ENCODE data around the gene CCR5AS.

Gene CCR5AS

DNA sequence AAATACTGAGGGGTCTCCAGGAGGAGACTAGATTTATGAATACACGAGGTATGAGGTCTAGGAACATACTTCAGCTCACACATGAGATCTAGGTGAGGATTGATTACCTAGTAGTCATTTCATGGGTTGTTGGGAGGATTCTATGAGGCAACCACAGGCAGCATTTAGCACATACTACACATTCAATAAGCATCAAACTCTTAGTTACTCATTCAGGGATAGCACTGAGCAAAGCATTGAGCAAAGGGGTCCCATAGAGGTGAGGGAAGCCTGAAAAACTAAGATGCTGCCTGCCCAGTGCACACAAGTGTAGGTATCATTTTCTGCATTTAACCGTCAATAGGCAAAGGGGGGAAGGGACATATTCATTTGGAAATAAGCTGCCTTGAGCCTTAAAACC lies 31.6 kb downstream of the CCR5AS start:
- no peak for DNase-seq

GRCh38 chr3:46374755-46375154 lies 32.1 kb downstream of the CCR5AS start:
- no peak for DNase-seq

DNA sequence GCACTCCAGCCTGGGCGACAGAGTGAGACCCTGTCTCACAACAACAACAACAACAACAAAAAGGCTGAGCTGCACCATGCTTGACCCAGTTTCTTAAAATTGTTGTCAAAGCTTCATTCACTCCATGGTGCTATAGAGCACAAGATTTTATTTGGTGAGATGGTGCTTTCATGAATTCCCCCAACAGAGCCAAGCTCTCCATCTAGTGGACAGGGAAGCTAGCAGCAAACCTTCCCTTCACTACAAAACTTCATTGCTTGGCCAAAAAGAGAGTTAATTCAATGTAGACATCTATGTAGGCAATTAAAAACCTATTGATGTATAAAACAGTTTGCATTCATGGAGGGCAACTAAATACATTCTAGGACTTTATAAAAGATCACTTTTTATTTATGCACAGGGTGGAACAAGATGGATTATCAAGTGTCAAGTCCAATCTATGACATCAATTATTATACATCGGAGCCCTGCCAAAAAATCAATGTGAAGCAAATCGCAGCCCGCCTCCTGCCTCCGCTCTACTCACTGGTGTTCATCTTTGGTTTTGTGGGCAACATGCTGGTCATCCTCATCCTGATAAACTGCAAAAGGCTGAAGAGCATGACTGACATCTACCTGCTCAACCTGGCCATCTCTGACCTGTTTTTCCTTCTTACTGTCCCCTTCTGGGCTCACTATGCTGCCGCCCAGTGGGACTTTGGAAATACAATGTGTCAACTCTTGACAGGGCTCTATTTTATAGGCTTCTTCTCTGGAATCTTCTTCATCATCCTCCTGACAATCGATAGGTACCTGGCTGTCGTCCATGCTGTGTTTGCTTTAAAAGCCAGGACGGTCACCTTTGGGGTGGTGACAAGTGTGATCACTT lies 34.1 kb downstream of the CCR5AS start:
- no peak for DNase-seq

DNA sequence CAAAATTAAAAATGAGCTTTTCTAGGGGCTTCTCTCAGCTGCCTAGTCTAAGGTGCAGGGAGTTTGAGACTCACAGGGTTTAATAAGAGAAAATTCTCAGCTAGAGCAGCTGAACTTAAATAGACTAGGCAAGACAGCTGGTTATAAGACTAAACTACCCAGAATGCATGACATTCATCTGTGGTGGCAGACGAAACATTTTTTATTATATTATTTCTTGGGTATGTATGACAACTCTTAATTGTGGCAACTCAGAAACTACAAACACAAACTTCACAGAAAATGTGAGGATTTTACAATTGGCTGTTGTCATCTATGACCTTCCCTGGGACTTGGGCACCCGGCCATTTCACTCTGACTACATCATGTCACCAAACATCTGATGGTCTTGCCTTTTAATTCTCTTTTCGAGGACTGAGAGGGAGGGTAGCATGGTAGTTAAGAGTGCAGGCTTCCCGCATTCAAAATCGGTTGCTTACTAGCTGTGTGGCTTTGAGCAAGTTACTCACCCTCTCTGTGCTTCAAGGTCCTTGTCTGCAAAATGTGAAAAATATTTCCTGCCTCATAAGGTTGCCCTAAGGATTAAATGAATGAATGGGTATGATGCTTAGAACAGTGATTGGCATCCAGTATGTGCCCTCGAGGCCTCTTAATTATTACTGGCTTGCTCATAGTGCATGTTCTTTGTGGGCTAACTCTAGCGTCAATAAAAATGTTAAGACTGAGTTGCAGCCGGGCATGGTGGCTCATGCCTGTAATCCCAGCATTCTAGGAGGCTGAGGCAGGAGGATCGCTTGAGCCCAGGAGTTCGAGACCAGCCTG lies 35.1 kb downstream of the CCR5AS start:
- no peak for DNase-seq

DNA sequence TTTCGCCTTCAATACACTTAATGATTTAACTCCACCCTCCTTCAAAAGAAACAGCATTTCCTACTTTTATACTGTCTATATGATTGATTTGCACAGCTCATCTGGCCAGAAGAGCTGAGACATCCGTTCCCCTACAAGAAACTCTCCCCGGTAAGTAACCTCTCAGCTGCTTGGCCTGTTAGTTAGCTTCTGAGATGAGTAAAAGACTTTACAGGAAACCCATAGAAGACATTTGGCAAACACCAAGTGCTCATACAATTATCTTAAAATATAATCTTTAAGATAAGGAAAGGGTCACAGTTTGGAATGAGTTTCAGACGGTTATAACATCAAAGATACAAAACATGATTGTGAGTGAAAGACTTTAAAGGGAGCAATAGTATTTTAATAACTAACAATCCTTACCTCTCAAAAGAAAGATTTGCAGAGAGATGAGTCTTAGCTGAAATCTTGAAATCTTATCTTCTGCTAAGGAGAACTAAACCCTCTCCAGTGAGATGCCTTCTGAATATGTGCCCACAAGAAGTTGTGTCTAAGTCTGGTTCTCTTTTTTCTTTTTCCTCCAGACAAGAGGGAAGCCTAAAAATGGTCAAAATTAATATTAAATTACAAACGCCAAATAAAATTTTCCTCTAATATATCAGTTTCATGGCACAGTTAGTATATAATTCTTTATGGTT lies 35.9 kb downstream of the CCR5AS start, which contains the start of gene CCR5:
Gene CCR5, plus strand, starts transcription at position 108 of the 680 bp plus-strand sequence. CDS start 1,957 bp downstream, outside the sequence.
- no peak for DNase-seq

DNA sequence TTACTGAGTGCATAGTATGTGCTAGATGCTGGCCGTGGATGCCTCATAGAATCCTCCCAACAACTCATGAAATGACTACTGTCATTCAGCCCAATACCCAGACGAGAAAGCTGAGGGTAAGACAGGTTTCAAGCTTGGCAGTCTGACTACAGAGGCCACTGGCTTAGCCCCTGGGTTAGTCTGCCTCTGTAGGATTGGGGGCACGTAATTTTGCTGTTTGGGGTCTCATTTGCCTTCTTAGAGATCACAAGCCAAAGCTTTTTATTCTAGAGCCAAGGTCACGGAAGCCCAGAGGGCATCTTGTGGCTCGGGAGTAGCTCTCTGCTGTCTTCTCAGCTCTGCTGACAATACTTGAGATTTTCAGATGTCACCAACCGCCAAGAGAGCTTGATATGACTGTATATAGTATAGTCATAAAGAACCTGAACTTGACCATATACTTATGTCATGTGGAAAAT lies 37.2 kb downstream of the CCR5AS start:
- no peak for DNase-seq

DNA sequence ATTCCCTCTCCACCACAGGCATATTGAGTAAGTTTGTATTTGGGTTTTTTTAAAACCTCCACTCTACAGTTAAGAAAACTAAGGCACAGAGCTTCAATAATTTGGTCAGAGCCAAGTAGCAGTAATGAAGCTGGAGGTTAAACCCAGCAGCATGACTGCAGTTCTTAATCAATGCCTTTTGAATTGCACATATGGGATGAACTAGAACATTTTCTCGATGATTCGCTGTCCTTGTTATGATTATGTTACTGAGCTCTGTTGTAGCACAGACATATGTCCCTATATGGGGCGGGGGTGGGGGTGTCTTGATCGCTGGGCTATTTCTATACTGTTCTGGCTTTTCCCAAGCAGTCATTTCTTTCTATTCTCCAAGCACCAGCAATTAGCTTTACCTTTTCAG lies 37.7 kb downstream of the CCR5AS start:
- DNase-seq, result no peak

GRCh38 chr3:46368569-46368968 lies 38.3 kb downstream of the CCR5AS start:
- DNase-seq, result no peak

- DNase-seq, result no peak
These were observed 39.1 kb downstream of the CCR5AS start for GRCh38 chr3:46367811-46368210.

DNA sequence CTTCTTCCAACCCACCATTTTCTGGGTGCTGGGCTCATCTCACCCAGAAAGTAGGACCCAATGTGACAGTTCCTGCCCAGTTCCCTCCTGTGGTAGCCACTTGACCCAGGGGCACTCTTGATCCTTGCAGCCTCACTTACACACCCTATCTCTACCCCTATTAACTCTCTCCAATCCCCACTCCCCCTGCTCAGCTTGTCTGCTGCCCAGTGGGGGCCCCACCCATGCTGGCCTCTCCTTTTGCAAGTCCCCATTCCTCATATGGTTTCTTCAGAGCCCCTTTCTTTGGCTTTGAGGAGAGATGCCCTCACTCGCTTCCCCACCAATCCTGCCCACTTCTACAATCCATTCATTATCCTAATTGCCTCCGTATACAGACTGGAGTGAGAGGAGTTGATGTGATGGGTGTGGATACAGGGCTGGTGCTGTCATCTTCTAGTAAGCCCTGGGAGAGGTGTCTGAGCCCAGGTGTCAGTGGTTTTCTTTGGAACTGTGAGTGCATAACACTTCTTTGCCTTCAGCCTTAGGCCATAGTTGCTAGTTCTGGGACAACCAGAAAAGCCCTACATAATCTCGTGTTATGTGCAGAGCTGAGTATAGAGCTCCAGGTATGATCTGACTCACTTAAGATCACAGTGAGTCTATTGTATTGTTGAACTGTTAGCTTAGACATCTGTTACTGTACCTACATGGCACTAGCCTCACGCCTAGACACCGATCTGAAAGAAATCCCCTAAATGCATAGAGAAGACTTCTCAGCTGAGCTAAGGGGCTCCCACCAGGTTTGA lies 40.9 kb downstream of the CCR5AS start:
- no peak for DNase-seq

GRCh38 chr3:46365041-46365440 lies 41.8 kb downstream of the CCR5AS start:
- DNase-seq, result no peak

DNA sequence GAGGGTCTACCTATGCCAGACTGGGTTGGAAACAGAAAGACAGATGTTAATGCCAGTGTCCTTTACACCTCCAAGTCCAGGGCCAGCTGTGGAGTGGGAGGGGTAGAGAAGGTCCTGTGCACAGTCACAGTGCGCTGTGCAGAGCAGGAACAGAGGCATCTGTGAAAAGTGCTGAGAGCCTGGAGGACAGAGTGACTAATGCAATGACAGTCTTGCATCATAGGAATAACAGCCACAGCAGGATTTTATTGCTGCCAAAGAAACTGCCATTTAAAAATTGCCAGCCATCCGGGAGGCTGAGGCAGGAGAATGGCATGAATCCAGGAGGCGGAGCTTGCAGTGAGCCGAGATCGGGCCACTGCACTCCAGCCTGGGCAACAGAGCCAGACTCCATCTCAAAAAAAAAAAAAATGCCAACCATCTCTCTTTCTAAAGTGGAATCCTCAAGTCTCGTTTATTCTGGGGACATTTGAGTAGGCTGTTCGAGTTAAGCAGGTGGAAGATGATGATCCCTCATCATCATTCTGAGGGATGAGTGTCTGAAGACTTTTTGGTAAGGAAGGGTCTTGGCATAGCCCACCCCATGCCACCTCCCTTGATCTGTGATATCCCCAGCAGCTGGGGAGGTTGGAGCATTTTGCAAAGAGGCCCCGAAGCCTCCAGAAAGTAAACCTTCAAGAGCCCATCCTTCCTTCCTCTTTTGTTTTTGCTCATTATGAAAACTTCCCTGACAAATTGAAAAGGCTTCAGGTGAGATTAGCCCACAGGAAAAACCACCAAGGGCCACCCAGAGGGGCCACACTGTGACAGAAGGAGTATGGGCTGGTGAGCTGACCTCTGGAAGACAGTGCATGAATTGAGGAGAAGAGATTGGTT lies 45.2 kb downstream of the CCR5AS start:
- no peak for DNase-seq

DNA sequence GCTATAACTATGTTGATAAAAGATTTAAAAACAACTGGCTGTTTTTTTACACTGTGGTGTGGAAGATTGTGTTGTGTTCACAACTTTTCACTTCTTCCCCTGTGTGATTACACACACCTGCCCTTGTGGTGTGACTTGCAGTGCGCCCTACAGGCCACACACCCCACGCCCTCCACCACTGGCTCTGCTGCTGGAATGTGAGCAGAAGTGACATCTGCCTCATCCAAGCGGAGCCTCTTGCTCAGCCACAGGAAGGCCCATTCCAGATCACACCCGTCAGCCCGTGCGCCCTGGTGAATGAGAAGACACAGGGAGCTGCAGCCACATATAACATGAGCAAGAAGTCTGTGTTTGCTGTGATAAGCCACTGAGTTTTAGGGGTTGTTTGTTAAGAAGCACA lies 46.0 kb downstream of the CCR5AS start:
- no peak for DNase-seq

DNA sequence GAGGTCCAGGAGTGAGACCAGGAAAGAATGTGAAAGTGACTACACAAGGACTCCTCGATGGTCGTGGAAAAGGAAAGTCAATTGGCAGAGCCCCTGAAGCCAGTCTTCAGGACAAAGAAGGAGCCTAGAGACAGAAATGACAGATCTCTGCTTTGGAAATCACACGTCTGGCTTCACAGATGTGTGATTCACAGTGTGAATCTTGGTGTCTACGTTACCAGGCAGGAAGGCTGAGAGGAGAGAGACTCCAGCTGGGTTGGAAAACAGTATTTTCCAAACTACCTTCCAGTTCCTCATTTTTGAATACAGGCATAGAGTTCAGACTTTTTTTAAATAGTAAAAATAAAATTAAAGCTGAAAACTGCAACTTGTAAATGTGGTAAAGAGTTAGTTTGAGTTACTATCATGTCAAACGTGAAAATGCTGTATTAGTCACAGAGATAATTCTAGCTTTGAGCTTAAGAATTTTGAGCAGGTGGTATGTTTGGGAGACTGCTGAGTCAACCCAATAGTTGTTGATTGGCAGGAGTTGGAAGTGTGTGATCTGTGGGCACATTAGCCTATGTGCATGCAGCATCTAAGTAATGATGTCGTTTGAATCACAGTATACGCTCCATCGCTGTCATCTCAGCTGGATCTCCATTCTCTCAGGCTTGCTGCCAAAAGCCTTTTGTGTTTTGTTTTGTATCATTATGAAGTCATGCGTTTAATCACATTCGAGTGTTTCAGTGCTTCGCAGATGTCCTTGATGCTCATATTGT lies 47.0 kb downstream of the CCR5AS start:
- DNase-seq, result peak; percentile 48

- no peak for DNase-seq
These were observed 48.4 kb downstream of the CCR5AS start for GRCh38 chr3:46358466-46358865.

- peak; percentile 64 for DNase-seq
These were observed 50.0 kb downstream of the CCR5AS start for GRCh38 chr3:46356909-46357308.

DNA sequence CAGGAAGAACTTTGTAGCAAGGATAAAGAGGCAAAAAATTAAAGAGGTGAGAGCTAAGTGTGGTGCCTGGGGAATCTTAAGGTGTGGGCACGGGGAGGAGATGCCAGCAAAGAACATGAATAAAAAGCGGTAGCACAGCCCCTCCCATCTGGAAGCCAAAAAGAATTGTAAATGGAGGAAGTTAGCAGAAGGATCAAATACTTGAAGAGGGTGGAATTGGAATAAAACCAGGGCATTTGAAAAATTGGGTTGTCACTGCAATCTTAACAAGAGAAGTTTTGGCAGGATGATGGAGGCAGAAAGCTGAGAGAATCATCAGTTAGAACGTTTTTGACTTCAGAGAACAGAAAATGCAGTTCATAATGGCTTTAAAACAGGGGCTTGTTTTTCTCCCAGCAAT lies 50.6 kb downstream of the CCR5AS start:
- DNase-seq, result no peak

- no peak for DNase-seq
These were observed 51.9 kb downstream of the CCR5AS start for GRCh38 chr3:46354984-46355383.

DNA sequence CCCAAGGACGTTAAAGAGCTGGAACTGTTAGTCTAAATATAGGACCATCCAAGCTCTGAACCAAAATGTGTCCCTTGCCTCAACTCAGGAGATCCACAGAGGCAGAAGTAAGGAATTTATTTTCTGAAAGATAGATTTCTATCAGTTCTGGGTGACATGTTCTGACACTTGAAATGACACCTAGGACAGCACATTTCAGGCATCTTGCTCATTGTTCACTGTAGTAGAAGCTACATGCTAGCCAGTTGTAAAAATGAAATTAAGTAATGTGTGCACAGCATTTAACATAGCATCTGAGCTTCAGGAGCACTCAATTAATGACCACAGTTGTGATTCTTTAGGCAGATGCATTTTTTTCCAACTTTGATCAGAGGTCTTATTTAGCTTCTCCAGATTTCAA lies 52.4 kb downstream of the CCR5AS start:
- DNase-seq, result no peak

- DNase-seq, result no peak
These were observed 53.0 kb downstream of the CCR5AS start, which contains the start of gene CCR2 for GRCh38 chr3:46353647-46354410. TSS of gene CCR2 (plus strand) at chr3:46354111. CDS start at chr3:46357528, 3,417 bp downstream.

All from NCI-H1092 treated with DMSO at 0.1 percent for 48 hours (cell line).